ENCODE measurements around the gene IL17RA.

- TF ChIP-seq CTCF (IDR thresholded peaks at IDR 0.05; ENCODE audit: borderline replicate concordance, extremely low read depth, low read length, poor library complexity, severe bottlenecking) (no peak), EZH2 (IDR thresholded peaks at IDR 0.05; ENCODE audit: borderline replicate concordance, low read depth, low read length, severe bottlenecking) (no peak)
Observed at GRCh38 chr22:17132112-17132511, 47.3 kb downstream of the IL17RA start.

All from DND-41 (cell line).